HCT116 (cell line): ENCODE results near the gene ARVCF. TPM values are rescaled to one million over a fixed set of nuclear protein-coding genes. Genes with fewer than 3 reads are reported as not detected.

Experiments used
- ATAC-seq: fragments of 200-7000 bp; cut with Tn5 transposase; 2 replicates; pipeline ENCODE4 v1.9.1; 2020; ENCODE audit warnings: mild to moderate bottlenecking, moderate library complexity
- BruUV-seq: library from RNA; stranded (reverse); fragments of 400-500 nt; replicated peaks from 2 replicates; lab custom pipeline; 2021; lab: Mats Ljungman, UMichigan
- CTCF ChIA-PET: fragments of 300-600 bp; sonication (Branson Sonifier 250); formaldehyde crosslinking; loops from one replicate; lab custom pipeline; 2021; ENCODE audit warnings: antibody characterized with exemption; lab: Charles Lee
- POLR2A ChIA-PET: fragments of 300-600, 350-600 bp; sonication (Branson Sonifier 250); formaldehyde crosslinking; loops from one replicate; lab custom pipeline; 2021; ENCODE audit warnings: antibody characterized with exemption; lab: Charles Lee
- RAD21 ChIA-PET, 2 experiments: fragments of 300-600 bp; sonication (Branson Sonifier 250); formaldehyde crosslinking; loops; one replicate each; lab custom pipeline; 2023; ENCODE audit warnings: low total read pairs in 2 of 2; ENCODE audit not compliant: uncharacterized antibody in 2 of 2, unreplicated experiment in 2 of 2, low non-redundant PET in 1 of 2; lab: Charles Lee
- DNase-seq: peaks from one replicate; pipeline ENCODE4 v3.0.0-alpha.2; 2010; ENCODE audit warnings: low read depth, low spot score
- H2AFZ ChIP-seq: fragments of 200-600 bp; shearing (Covaris generic), sonication (generic); 2 replicates; pipeline ENCODE4 v1.6.1; 2017; ENCODE audit warnings: low read depth, mixed run types, mixed read lengths, antibody characterized with exemption, low read length; ENCODE audit not compliant: poor library complexity, severe bottlenecking
- H3K27ac ChIP-seq: 2 replicates; pipeline ENCODE4 v1.5.1; 2012; ENCODE audit warnings: low read depth, low read length
- H3K27me3 ChIP-seq: fragments of 200-600 bp; sonication (generic); 2 replicates; pipeline ENCODE4 v1.6.1; 2016; ENCODE audit warnings: mixed run types, low read length, mixed read lengths; ENCODE audit not compliant: insufficient read depth
- H3K36me3 ChIP-seq, 2 experiments: fragments of 200-500 bp in 1 of 2; fragments of 200-600 bp in 1 of 2; sonication (Bioruptor generic) in 1 of 2; sonication (generic) in 1 of 2; 2 replicates each; pipeline versions ENCODE4 v1.5.1 to v1.6.1; 2014 to 2016; ENCODE audit warnings: low read length in 2 of 2, inconsistent platforms in 1 of 2, mixed read lengths in 1 of 2, mixed run types in 1 of 2; ENCODE audit not compliant: insufficient read depth in 2 of 2, control insufficient read depth in 1 of 2
- H3K4me1 ChIP-seq, 2 experiments: fragments of 200-600 bp in 1 of 2; sonication (generic) in 1 of 2; 2 replicates each; pipeline versions ENCODE4 v1.5.1 to v1.6.1; 2012 to 2017; ENCODE audit warnings: low read length in 2 of 2, inconsistent platforms in 1 of 2, mild to moderate bottlenecking in 1 of 2, mixed read lengths in 1 of 2, mixed run types in 1 of 2, moderate library complexity in 1 of 2; ENCODE audit not compliant: insufficient read depth in 2 of 2, control insufficient read depth in 1 of 2
- H3K4me2 ChIP-seq: fragments of 200-600 bp; sonication (generic); 2 replicates; pipeline ENCODE4 v1.6.1; 2017; ENCODE audit warnings: mixed run types, low read length, mixed read lengths
- H3K4me3 ChIP-seq, 2 experiments: fragments of 200-600 bp in 1 of 2; sonication (generic) in 1 of 2; replicated peaks in 1 of 2; 2 replicates each; pipeline ENCODE4 v1.5.1; 2011 to 2016; ENCODE audit warnings: low read length in 2 of 2, control low read depth in 1 of 2, low read depth in 1 of 2, mild to moderate bottlenecking in 1 of 2, mixed read lengths in 1 of 2, mixed run types in 1 of 2
- H3K79me2 ChIP-seq: fragments of 200-600 bp; sonication (generic); 2 replicates; pipeline ENCODE4 v1.6.1; 2017; ENCODE audit warnings: mild to moderate bottlenecking, mixed run types, low read length, moderate library complexity, mixed read lengths; ENCODE audit not compliant: insufficient read depth
- H3K9ac ChIP-seq: fragments of 200-600 bp; sonication (generic); 2 replicates; pipeline ENCODE4 v1.6.1; 2016; ENCODE audit warnings: low read length, mixed read lengths
- H3K9me2 ChIP-seq: fragments of 200-600 bp; sonication (generic), shearing (Covaris generic); 2 replicates; pipeline ENCODE4 v1.6.1; 2017; ENCODE audit warnings: mixed run types, mild to moderate bottlenecking, moderate library complexity; ENCODE audit not compliant: insufficient read depth
- H3K9me3 ChIP-seq, 2 experiments: fragments of 200-500 bp in 1 of 2; fragments of 200-600 bp in 1 of 2; sonication (Bioruptor generic) in 1 of 2; sonication (generic) in 1 of 2; 2 replicates each; pipeline ENCODE4 v1.6.1; 2014 to 2017; ENCODE audit warnings: low read length in 2 of 2, mixed read lengths in 2 of 2, inconsistent platforms in 1 of 2, low read depth in 1 of 2, mild to moderate bottlenecking in 1 of 2, mixed run types in 1 of 2, moderate library complexity in 1 of 2; ENCODE audit not compliant: control insufficient read depth in 1 of 2, insufficient read depth in 1 of 2
- H4K20me1 ChIP-seq: fragments of 200-600 bp; sonication (generic), shearing (Covaris generic); 2 replicates; pipeline ENCODE4 v1.6.1; 2017; ENCODE audit warnings: mixed run types, mild to moderate bottlenecking, moderate library complexity; ENCODE audit not compliant: insufficient read depth
- CBX3 ChIP-seq: IDR thresholded peaks from 2 replicates; pipeline ENCODE4 v1.6.1; 2012; ENCODE audit warnings: low read depth
- CTCF ChIP-seq, 3 experiments: fragments of 200-600 bp in 1 of 3; sonication (generic) in 1 of 3; IDR thresholded peaks in 2 of 3; conservative IDR thresholded peaks in 1 of 3; 2 replicates each; pipeline ENCODE4 v1.5.1; 2012 to 2017; ENCODE audit warnings: low read depth in 2 of 3, low read length in 2 of 3, antibody characterized with exemption in 1 of 3, borderline replicate concordance in 1 of 3, control low read depth in 1 of 3, mild to moderate bottlenecking in 1 of 3, mixed read lengths in 1 of 3, mixed run types in 1 of 3, moderate library complexity in 1 of 3; ENCODE audit not compliant: insufficient read depth in 1 of 3
- ELF1 ChIP-seq: IDR thresholded peaks from 2 replicates; pipeline ENCODE4 v1.6.1; 2012; ENCODE audit warnings: low read depth, borderline replicate concordance
- FOSL1 ChIP-seq: IDR thresholded peaks from 2 replicates; pipeline ENCODE4 v1.6.1; 2012; ENCODE audit warnings: low read depth
- JUND ChIP-seq: IDR thresholded peaks from 2 replicates; pipeline ENCODE4 v1.6.1; 2012
- RAD21 ChIP-seq: IDR thresholded peaks from 2 replicates; pipeline ENCODE4 v1.6.1; 2012; ENCODE audit warnings: low read depth, mild to moderate bottlenecking
- REST ChIP-seq: IDR thresholded peaks from 2 replicates; pipeline ENCODE4 v1.6.1; 2012; ENCODE audit warnings: low read depth
- SIN3A ChIP-seq: IDR thresholded peaks from 2 replicates; pipeline ENCODE4 v1.6.1; 2012; ENCODE audit warnings: low read depth
- SP1 ChIP-seq: IDR thresholded peaks from 2 replicates; pipeline ENCODE4 v1.6.1; 2012; ENCODE audit warnings: low read depth
- TCF7L2 ChIP-seq: IDR thresholded peaks from 2 replicates; pipeline ENCODE4 v1.7.0; 2011; ENCODE audit warnings: borderline replicate concordance, inconsistent platforms; ENCODE audit not compliant: insufficient read depth, insufficient read length; ENCODE audit errors: extremely low read depth
- YY1 ChIP-seq: IDR thresholded peaks from 2 replicates; pipeline ENCODE4 v1.6.1; 2011; ENCODE audit warnings: low read length, low read depth, moderate library complexity, mild to moderate bottlenecking; ENCODE audit not compliant: insufficient replicate concordance; ENCODE audit errors: extremely low read depth
- ZBTB33 ChIP-seq: IDR thresholded peaks from 2 replicates; pipeline ENCODE4 v1.6.1; 2011; ENCODE audit warnings: mild to moderate bottlenecking, low read length, moderate library complexity; ENCODE audit not compliant: insufficient replicate concordance; ENCODE audit errors: extremely low read depth
- ZFX ChIP-seq: fragments of 450-650 bp; IDR thresholded peaks from 2 replicates; pipeline ENCODE4 v1.6.1; 2017
- intact Hi-C: fragments of 100-400 bp; cut with micrococcal nuclease; formaldehyde crosslinking; loops from 2 replicates; pipeline ENCODE4 v1.10.0; 2022
- total RNA-seq: library from RNA; stranded (reverse); gene quantifications from one replicate; pipeline ENCODE4 v1.2.1, GENCODE V29; 2021; ENCODE audit not compliant: unreplicated experiment
- TF ChIP-seq, protein P1 (sequence below): IDR thresholded peaks from 2 replicates; pipeline ENCODE4 v1.6.1; 2012

Gene ARVCF
- total RNA-seq, 1 experiment from 2014 or later, result 42.8 TPM

- no TSS peak for BruUV-seq
- Histone ChIP-seq H3K4me3 (no peak overlapping the region), H3K27ac (no peak overlapping the region), H3K4me1 (no peaks in the 10 kb centered on the region), H4K20me1 (no peaks in the 10 kb centered on the region), H3K9me2 (no peaks in the 10 kb centered on the region), H3K4me2 (no peak overlapping the region), H3K9me3 (no peaks in the 10 kb centered on the region), H3K9ac (no peak overlapping the region), H3K27me3 (no peaks in the 10 kb centered on the region), H3K36me3 (peaks cover under 1 to 3% of the 10 kb centered on the region in 2 experiments; a peak in 2 of 4 replicates), H2AFZ (no peak overlapping the region), H3K79me2 (no peaks in the 10 kb centered on the region)
- intact Hi-C loops, result no loop called here
- TF ChIP-seq REST (no peak), FOSL1 (no peak), ZBTB33 (no peak), ZFX (no peak), ELF1 (no peak), CBX3 (no peak), YY1 (no peak), CTCF (IDR thresholded peaks at IDR 0.05 in 2 of 3, conservative IDR thresholded peaks at IDR 0.05 in 1 of 3; ENCODE audit: borderline replicate concordance in 1 of 3, insufficient read depth in 1 of 3, low read depth in 2 of 3, low read length in 2 of 3) (no peak), SP1 (no peak), JUND (no peak), TCF7L2 (no peak), RAD21 (no peak), SIN3A (no peak)
- TF ChIP-seq, protein P1, sequence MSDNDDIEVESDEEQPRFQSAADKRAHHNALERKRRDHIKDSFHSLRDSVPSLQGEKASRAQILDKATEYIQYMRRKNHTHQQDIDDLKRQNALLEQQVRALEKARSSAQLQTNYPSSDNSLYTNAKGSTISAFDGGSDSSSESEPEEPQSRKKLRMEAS, result no peak
- POLR2A ChIA-PET, result no interaction called here
- CTCF ChIA-PET, result no interaction called here
- RAD21 ChIA-PET, result no interaction called here
- no peak for ATAC-seq
- DNase-seq, result no peak
Measured at GRCh38 chr22:20054034-20054427, 37.4 kb upstream of the ARVCF start.
